GM12875 (cell line): Measurements from ENCODE around the gene LIF.

Source experiments
- H3K4me3 ChIP-seq: one replicate; pipeline ENCODE4 v1.5.1; 2011; ENCODE audit warnings: low read depth, low read length, control low read depth
- TF ChIP-seq, protein P1 (sequence below): IDR thresholded peaks from 2 replicates; pipeline ENCODE4 v1.5.1; 2011; ENCODE audit warnings: low read depth, mild to moderate bottlenecking, control low read depth, inconsistent platforms, low read length, moderate library complexity, borderline replicate concordance; ENCODE audit not compliant: insufficient read depth

LIF gene

DNA sequence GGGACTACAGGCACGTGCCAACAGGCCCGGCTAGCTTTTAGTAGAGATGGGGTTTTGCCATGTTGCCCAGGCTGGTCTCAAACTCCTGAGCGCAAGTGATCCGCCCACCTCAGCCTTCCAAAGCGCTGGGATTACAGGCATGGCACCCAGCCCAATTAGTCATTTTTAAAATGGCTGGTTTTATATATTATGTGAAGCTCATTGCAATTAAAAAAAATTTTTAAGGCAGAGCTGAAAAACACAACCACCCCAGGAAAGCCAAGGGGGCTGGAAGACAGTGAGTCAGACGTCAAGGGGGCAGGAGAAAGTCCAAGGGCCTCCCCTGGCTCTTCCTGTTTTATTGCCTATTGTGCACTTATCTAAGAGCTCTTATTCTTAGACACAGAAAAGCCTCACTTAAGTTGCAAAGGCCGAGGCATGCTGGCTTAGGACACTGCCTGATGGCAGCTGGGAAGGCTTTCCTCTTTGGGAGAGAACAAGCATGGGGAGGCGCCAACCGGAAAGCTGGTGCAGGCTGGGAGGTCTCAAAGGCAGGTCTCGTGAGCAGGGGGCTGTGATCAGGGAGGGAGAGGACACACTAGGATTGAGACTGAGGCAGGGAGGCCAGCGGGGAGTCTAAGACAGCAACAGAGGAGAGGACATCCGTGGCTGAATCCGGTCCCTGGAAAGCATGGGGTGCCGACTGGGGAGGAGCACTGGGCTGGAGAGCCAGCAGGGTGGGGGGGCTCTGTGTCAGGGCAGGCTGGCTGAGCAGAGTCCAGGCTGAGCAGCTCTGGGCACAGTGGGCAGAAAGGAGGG, 31.2 kb upstream of the LIF start:
- no peak overlapping the region for H3K4me3 ChIP-seq
- TF ChIP-seq, protein P1, sequence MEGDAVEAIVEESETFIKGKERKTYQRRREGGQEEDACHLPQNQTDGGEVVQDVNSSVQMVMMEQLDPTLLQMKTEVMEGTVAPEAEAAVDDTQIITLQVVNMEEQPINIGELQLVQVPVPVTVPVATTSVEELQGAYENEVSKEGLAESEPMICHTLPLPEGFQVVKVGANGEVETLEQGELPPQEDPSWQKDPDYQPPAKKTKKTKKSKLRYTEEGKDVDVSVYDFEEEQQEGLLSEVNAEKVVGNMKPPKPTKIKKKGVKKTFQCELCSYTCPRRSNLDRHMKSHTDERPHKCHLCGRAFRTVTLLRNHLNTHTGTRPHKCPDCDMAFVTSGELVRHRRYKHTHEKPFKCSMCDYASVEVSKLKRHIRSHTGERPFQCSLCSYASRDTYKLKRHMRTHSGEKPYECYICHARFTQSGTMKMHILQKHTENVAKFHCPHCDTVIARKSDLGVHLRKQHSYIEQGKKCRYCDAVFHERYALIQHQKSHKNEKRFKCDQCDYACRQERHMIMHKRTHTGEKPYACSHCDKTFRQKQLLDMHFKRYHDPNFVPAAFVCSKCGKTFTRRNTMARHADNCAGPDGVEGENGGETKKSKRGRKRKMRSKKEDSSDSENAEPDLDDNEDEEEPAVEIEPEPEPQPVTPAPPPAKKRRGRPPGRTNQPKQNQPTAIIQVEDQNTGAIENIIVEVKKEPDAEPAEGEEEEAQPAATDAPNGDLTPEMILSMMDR: no peak

DNA sequence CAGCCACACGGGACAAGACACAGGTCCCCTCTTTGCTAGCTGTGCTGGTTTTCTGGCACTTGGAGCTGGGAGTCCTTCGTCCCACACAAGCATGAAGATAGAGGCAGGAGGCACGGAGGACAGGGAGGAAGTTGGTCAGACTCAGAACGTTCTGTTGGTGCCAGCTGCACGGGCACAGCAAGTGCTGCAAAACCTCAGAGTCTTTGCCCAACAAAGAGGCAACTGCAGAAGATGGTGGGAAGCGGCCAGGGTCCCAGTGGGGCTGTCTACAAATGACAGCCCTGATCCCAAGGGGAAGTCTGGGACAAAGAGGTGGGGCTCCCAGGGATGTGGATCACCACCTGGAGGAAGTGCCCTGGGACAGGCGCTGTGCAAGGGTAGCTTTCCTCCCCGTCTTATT, 29.5 kb upstream of the LIF start:
- H3K4me3 ChIP-seq: no peak overlapping the region
- TF ChIP-seq, protein P1: no peak

DNA sequence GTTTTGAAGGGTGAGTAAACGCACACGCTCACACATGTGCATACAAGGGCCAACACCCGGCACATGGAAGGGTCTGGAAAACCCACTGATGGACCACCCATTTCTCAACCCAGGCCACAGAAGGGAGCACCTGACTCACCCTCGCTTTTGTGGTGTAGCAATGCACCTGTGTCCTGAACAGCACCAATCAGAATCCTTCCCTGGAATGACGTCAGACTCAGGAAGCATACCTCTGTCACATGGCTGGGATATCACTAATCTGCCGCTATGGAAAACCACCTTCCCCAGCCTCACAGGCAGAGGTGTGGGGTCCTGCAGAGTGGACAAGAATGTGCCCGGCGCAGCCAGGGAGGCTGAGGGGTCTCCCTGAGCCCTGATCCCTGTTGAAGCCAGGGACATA, 29.1 kb upstream of the LIF start:
- TF ChIP-seq, protein P1: no peak
- no peak overlapping the region for H3K4me3 ChIP-seq

DNA sequence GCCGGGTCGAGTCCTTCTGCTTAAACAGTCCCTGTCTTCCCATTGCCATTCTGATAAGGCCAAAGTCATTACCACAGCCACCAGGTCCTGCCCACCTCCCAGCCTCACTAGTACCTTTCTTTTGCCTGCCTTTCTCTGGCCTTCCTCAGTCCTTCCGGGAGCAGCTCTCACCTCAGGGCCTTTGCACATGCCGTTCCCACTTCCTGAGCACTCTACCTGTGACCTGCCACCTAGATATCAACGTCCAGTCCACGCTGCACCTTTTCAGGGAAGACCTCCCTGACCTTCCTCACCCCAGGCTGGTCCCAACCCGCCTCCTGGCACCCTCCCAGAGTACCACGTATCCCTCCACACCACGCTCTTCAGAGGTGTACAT, 27.9 kb upstream of the LIF start:
- H3K4me3 ChIP-seq: no peak overlapping the region
- TF ChIP-seq, protein P1: no peak

DNA sequence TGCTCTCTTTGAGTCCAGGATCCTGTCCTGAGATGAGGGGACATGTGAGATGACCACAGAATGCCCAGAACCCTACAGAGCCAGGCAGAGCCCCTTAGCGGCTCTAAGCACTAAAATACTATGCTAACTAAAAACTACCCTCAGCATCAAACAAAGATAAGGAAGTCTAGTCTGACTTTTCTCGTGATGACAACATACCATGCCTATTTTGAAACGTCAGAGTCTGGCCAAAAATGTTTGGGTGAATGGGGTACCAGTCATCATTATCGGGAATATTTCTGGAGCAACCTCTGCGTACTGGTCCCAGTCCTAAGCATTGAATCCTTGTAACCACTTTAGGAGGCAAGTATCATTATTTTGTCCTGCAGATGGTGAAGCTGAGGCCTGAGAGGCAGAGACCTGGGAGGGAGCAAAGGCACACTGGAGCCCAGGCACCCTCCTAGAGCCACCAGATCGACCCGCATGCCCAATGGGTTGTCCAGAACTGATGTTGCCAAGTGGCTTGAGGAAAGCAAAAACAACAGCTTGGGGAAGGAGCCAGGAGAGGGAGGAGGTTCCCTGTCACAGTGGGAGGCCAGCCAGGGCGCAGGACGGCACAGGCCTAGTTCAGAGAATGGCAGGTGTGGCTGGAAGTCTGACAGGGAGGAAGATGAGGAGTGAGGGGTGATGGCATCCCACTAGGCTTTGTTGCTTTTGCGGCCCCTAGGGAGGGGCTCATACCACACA, 27.3 kb upstream of the LIF start:
- H3K4me3 ChIP-seq: no peak overlapping the region
- TF ChIP-seq, protein P1: no peak

DNA sequence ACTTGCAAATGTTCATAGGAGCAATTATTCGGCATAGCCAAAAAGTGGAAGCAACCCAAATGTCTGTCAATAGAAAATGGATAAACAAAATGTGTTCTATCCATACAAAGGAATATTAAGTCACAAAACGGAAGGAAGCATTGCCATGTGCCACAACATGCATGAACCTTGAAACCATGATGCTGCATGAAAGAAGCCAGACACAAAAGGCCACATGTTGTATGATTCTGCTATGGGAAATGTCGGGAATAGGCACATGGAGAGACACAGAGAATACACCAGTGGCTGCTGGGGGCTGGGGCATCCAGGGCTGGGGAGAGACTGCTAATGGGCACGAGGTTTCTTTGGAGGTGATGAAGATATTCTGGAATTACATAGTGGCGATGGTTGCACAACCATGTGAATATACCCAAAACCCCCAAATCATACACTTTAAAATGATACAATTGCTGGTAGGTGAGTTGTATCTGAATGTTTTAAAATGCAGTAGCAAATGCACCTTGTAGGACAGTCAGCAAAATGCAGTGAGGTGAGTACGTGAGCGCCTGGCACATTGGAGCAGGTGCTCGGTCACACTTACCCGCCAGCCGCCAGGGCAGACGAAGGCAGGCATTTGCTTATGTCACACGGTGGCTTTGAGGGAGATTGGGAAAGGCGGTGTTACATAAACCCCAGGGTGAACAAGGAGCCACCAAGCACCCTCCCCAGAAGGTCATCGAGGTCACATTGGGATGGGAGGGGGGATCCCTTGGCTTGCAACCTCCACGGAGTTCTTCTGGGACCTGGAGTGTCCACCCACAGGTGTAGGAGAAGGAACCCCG, 26.4 kb upstream of the LIF start:
- TF ChIP-seq, protein P1: no peak
- H3K4me3 ChIP-seq: no peak overlapping the region
